ENCODE data around the gene VWA3B. TPM values are rescaled to one million over a fixed set of nuclear protein-coding genes. Genes with fewer than 3 reads are reported as not detected.
"Not testable (repeated sequence)": the region's sequence is repeated elsewhere in the genome, so short reads cannot be mapped to it uniquely, and the experiment has no call there.

VWA3B gene
- total RNA-seq, 1 donor: not detected

DNA sequence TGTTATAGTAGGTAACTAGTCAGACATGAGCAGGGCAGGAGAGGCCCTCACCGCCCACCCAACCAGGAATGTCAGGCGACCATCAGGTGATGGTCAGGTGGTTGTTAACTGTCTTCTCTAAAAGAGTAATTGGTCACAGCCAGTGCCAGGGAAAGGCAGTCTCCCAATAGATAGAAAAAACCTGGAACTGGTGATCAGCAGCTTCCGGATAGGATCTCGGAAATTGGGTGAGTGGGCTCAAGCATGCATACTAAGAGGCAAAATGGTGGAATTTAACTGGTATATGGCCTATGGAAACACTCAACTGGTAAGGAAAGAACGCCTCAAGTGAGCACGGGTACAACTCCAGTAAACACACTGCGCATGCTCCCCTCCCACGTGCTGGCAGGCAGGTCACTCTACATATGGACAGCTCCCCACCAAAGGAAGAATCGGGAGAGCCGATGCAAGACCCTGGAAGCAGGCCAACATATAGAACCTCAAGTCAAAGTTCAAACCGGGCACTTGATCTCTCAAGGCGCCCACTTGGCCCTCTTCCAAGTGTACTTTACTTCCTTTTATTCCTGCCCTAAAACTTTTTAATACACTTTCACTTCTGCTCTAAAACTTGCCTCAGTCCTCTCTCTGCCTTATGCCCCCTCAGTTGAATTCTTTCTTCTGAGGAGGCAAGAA lies 47.7 kb upstream of the VWA3B start:
- H3K4me3 ChIP-seq (ENCODE audit: insufficient read depth, low read length): no peak overlapping the region
- no peaks in the 10 kb centered on the region for H4K20me1 ChIP-seq (ENCODE audit: insufficient read depth, low read length)
- H3K36me3 ChIP-seq (ENCODE audit: insufficient read depth, low read length): no peaks in the 10 kb centered on the region
- H3K4me1 ChIP-seq (ENCODE audit: insufficient read depth, low read length): no peaks in the 10 kb centered on the region
- H3K27ac ChIP-seq (ENCODE audit: low read depth, low read length): no peak overlapping the region
- TF ChIP-seq, protein P1, sequence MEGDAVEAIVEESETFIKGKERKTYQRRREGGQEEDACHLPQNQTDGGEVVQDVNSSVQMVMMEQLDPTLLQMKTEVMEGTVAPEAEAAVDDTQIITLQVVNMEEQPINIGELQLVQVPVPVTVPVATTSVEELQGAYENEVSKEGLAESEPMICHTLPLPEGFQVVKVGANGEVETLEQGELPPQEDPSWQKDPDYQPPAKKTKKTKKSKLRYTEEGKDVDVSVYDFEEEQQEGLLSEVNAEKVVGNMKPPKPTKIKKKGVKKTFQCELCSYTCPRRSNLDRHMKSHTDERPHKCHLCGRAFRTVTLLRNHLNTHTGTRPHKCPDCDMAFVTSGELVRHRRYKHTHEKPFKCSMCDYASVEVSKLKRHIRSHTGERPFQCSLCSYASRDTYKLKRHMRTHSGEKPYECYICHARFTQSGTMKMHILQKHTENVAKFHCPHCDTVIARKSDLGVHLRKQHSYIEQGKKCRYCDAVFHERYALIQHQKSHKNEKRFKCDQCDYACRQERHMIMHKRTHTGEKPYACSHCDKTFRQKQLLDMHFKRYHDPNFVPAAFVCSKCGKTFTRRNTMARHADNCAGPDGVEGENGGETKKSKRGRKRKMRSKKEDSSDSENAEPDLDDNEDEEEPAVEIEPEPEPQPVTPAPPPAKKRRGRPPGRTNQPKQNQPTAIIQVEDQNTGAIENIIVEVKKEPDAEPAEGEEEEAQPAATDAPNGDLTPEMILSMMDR (IDR thresholded peaks at IDR 0.05; ENCODE audit: extremely low read depth, low read depth, low read length): no peak
- H2AFZ ChIP-seq (ENCODE audit: low read length): no peak overlapping the region
- H3K9me3 ChIP-seq (ENCODE audit: low read depth, low read length): no peaks in the 10 kb centered on the region
- H3K79me2 ChIP-seq (ENCODE audit: insufficient read depth, low read length): no peaks in the 10 kb centered on the region
- no peak overlapping the region for H3K4me2 ChIP-seq (ENCODE audit: insufficient read depth, low read length)
- no peaks in the 10 kb centered on the region for H3K27me3 ChIP-seq (ENCODE audit: insufficient read depth, low read length)
- no peak for DNase-seq (ENCODE audit: insufficient read length, low spot score, missing footprints)

GRCh38 chr2:98040331-98040939 lies 46.5 kb upstream of the VWA3B start:
- Histone ChIP-seq H4K20me1 (ENCODE audit: insufficient read depth, low read length) (no peaks in the 10 kb centered on the region), H2AFZ (ENCODE audit: low read length) (no peak overlapping the region), H3K27me3 (ENCODE audit: insufficient read depth, low read length) (no peaks in the 10 kb centered on the region), H3K36me3 (ENCODE audit: insufficient read depth, low read length) (no peaks in the 10 kb centered on the region), H3K27ac (ENCODE audit: low read depth, low read length) (no peak overlapping the region), H3K79me2 (ENCODE audit: insufficient read depth, low read length) (no peaks in the 10 kb centered on the region), H3K4me1 (ENCODE audit: insufficient read depth, low read length) (no peaks in the 10 kb centered on the region), H3K4me2 (ENCODE audit: insufficient read depth, low read length) (no peak overlapping the region), H3K4me3 (ENCODE audit: insufficient read depth, low read length) (no peak overlapping the region), H3K9me3 (ENCODE audit: low read depth, low read length) (no peaks in the 10 kb centered on the region)
- no peak for DNase-seq (ENCODE audit: insufficient read length, low spot score, missing footprints)
- TF ChIP-seq, protein P1 (IDR thresholded peaks at IDR 0.05; ENCODE audit: extremely low read depth, low read depth, low read length): no peak

GRCh38 chr2:98043101-98043500 lies 43.9 kb upstream of the VWA3B start:
- Histone ChIP-seq H3K4me1 (ENCODE audit: insufficient read depth, low read length) (no peaks in the 10 kb centered on the region), H3K4me2 (ENCODE audit: insufficient read depth, low read length) (no peak overlapping the region), H3K27me3 (ENCODE audit: insufficient read depth, low read length) (no peaks in the 10 kb centered on the region), H3K9me3 (ENCODE audit: low read depth, low read length) (no peaks in the 10 kb centered on the region), H3K36me3 (ENCODE audit: insufficient read depth, low read length) (no peaks in the 10 kb centered on the region), H3K27ac (ENCODE audit: low read depth, low read length) (no peak overlapping the region), H3K79me2 (ENCODE audit: insufficient read depth, low read length) (no peaks in the 10 kb centered on the region), H2AFZ (ENCODE audit: low read length) (no peak overlapping the region), H4K20me1 (ENCODE audit: insufficient read depth, low read length) (no peaks in the 10 kb centered on the region), H3K4me3 (ENCODE audit: insufficient read depth, low read length) (no peak overlapping the region)
- TF ChIP-seq, protein P1 (IDR thresholded peaks at IDR 0.05; ENCODE audit: extremely low read depth, low read depth, low read length): no peak
- DNase-seq (ENCODE audit: insufficient read length, low spot score, missing footprints): no peak

GRCh38 chr2:98044730-98045129 lies 42.2 kb upstream of the VWA3B start:
- not testable (repeated sequence) for H4K20me1 ChIP-seq (ENCODE audit: insufficient read depth, low read length); H3K4me2 ChIP-seq (ENCODE audit: insufficient read depth, low read length); H3K4me3 ChIP-seq (ENCODE audit: insufficient read depth, low read length); H3K27me3 ChIP-seq (ENCODE audit: insufficient read depth, low read length); DNase-seq (ENCODE audit: insufficient read length, low spot score, missing footprints); H3K4me1 ChIP-seq (ENCODE audit: insufficient read depth, low read length); H3K27ac ChIP-seq (ENCODE audit: low read depth, low read length); H3K9me3 ChIP-seq (ENCODE audit: low read depth, low read length); H3K79me2 ChIP-seq (ENCODE audit: insufficient read depth, low read length); H3K36me3 ChIP-seq (ENCODE audit: insufficient read depth, low read length); H2AFZ ChIP-seq (ENCODE audit: low read length)
